HG03280 (cell line): Measurements from ENCODE around the gene UMAD1.
"Not testable (repeated sequence)": the region's sequence is repeated elsewhere in the genome, so short reads cannot be mapped to it uniquely, and the experiment has no call there.

ENCODE experiments used
- ATAC-seq: cut with Tn5 transposase; IDR thresholded peaks from one replicate; pipeline ENCODE4 v1.9.1; 2021; ENCODE audit warnings: mild to moderate bottlenecking, moderate library complexity; ENCODE audit not compliant: unreplicated experiment

The UMAD1 gene

DNA sequence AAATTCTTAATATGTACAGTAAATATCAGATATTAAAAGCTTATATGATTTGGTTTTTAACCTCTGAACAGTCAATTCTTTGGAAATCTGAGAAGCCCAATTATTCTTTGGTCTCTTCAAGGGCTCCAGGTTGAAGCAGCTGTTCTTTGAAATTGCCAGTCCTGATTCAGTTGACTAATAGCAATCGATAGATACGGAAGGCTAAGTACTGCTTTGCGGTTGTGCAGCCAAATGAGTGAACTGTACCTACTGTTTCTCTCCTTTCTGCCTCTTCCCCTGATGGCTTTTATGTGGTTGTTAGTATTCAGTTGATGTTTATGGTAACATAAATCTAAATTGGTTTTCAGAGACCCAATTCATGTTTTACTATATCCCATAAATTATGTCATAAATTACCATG, 181.0 kb downstream of the UMAD1 start:
- no peak for ATAC-seq

DNA sequence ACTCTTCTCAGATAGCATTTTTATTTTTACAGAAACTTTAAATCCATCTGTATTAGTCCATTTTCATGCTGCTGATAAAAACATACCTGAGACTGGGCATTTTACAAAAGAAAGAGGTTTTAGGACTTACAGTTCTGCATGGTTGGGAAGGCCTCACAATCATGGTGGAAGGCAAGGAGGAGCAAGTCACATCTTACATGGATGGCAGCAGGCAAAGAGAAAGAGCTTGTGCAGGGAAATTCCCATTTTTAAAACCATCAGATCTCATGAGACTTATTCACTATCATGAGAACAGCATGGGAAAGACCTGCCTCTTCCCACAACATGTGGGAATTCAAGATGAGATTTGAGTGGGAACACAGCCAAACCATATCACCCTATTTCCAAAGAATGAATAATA, 184.7 kb downstream of the UMAD1 start:
- not testable (repeated sequence) for ATAC-seq

DNA sequence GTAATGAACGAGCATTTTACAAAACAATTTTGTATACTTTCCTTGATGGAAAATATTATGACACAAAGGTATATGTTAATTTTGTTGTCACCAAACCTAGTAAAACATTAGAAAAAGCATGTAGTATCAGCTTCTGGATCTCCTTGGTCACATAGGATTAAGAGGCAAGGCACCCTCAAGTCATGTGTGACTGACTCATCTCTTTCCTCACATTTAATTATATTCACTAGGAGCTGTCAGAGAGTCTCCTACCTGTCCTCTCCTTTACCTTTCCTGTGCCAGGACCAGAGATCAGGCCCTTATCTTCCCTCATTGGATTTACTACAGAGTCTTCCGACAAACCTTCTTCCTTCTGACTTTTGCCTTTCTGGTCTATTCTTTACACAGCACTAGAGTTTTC, 189.1 kb downstream of the UMAD1 start:
- no peak for ATAC-seq

DNA sequence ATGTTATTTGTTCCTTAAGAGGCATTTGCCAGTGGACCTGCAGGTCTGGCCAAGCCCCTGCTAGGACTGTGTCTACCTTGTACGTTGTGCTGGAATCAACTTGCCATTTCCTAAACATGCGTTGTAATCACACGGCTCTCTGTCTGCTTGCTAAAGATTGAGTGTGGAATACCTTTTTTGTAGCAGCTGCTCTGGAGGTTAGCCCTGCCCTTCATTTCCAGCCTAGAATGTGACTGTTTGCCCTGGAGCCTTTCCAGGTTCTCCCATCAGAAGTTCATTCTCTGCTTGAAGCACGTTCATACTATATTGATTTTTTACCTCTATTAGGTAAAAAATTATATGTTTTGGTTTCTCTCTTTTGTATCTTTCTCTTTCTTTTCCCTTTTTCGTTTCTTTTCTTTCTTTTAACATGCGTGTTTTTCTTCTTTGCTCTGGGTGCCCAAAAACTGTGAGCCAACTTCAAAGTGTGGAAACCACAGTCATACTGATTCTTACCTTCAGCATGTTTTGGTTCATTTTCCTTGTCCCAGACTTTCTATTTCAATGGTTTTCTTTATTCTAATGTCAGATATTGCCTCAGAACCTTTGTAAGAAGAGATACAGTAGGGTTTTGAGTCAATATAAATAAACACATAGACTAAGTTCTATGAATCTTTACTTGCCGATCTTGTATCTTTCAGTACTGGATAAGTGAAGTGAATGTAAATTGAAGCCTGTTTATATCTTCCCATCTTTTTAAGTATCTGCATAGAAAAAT, 189.7 kb downstream of the UMAD1 start:
- ATAC-seq: no peak

DNA sequence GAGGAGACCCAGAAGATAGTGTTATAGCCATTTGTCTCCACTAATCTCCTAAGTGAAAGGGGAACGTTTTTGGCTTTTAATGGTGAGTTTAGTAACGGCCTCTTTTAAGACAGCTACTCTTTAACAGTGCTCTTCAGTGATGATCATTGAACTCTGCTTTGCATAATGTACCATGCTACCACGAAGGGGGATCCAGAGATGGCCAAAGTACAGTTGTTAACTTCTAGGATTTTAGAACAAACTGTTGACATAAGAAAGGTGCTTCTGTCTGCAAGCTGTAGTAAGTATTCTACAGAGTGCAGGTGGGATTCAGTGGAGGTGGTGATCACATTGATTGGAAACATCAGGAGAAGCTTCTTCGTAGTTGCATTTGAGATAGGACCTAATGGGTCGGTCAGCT, 192.0 kb downstream of the UMAD1 start:
- no peak for ATAC-seq

DNA sequence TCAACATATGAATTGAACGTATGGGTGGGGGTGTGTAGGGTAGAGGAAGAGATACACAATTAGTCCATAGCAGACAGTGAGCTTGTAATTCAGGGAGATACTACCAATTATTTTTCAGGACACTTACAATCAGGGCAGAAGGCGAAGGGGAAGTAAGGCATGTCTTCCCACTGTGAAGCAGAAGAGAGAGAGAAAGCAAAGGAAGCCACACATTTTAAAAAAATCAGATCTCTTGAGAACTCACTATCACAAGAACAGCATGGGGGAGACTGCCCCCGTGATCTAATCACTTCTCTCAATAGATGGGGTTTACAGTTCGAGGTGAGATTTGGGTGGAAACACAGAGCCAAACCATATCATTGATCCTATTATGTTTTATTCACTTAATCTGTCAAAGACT, 194.2 kb downstream of the UMAD1 start:
- ATAC-seq: no peak

DNA sequence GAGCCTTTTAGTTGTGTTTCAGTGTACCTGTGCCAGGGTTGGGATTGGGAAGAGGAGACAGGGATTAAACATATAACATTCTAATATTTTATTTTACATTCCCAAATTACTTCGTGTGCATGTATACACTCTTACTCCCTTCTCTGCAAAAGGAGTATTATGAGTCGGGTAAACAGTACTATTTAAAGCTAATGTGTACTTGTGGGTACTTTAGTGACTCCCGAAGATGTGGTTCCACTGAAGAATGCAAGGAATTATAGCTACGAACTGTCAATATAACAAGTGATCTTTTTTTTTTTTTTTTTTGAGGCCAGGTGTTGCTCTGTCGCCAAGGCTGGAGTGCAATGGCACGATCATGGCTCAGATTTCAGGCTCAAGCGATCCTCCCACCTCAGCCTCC, 200.5 kb downstream of the UMAD1 start:
- no peak for ATAC-seq

DNA sequence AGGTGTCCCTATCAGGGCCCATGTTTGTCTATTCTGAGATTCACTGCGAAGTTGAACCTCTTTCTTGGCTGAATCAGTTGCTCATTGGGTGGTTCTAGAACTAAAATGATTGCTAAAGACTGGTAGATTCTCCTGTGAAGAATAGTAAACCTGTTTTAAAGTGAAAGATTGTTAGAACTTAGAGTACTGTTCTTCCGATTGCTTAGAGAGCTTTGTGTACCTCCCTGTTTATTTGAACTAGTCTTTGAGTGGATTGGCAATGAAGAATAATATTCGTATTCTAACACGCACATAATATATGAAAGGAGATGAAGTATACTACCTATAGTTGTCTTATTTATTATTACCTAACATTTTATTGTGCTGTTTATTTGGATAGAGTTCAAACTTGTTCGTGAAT, 202.7 kb downstream of the UMAD1 start:
- ATAC-seq: no peak

DNA sequence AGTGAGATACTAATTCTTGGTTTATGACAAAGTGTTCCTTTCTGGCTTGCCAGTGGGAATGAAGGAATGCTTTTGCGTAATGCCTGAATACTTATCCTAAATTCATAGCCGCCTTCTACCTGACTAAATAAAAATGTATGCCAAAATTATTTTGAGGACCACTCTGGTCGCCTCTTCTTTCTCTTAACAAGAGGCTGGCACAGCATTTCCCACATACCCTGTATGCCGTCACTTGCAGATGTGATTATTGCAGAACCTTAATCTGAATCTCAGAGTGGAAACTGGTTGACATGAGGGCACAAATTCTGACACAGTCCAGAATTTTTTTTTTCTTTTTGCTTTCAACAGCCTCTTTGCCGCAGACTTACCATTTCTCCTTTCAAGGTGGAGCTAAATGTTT, 203.4 kb downstream of the UMAD1 start:
- ATAC-seq: no peak

DNA sequence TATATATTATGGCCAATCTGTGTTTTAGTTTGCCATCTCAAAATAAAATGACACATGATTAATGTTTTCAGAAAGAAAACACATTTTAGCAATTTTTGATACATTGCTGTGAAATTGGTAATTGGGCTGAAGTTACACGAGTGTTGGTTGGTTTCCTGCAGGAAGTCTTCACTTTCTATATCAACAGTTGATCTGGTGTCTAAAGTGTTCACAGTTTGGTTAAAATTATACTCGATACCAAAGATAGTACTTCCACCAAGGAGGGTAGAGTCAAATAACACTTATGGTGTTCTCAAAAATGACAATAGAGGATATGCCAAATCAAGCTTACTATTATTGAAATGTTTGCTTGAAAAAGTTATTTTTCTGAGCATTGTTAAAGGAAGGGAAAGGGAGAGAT, 207.7 kb downstream of the UMAD1 start:
- no peak for ATAC-seq

DNA sequence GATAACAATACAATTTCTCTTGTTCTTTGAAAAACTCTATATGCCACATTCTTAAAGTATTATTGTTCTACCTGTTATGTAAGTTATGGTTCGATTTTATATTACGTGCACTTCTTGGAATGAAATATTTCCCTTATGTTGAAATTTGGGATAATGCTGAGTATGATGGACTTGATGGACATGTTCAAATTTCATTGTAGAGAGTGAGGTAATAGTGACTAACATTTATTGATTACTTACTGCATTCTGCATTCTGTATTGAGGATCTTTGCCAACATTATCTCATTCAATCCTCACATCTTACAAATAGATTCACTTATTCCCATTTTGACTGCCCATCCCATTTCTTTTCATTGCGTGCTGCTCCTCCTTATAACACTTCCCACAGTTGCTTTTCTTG, 208.3 kb downstream of the UMAD1 start:
- no peak for ATAC-seq

DNA sequence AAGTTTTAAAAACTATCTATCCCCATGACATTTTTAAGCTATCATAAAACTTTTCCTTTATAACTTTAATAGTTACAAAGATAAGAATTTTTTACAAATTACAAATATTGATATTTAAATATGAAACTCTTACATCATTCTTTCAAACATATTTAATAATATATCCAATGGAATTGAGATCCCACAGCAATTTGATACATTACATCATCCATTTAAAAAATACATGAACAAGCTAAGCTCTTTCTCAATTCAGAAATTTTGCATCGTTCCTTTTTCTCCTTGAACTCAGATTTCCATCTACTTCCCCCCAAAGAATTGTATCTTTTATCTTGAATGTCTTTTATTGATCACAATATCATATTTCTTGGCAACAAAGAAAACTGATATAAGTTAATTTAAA, 209.6 kb downstream of the UMAD1 start:
- ATAC-seq: no peak

DNA sequence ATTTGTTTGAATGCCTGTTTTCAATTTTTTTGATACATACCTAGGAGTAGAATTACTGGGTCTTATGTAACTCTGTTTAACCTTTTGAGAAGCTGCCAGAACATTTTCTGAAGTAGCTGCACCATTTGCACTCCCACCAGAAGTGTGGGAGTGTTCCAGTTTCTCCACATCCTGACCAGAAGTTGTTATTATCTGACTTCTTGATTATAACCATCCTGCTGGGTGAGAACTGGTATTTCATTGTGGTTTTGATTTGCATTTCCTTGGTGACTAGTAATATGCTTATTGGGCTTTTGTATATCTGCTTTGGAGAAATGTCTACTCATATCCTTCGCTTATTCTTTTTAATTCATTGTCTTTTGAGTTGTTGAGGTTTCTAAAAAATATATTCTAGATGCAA, 210.8 kb downstream of the UMAD1 start:
- ATAC-seq: no peak

DNA sequence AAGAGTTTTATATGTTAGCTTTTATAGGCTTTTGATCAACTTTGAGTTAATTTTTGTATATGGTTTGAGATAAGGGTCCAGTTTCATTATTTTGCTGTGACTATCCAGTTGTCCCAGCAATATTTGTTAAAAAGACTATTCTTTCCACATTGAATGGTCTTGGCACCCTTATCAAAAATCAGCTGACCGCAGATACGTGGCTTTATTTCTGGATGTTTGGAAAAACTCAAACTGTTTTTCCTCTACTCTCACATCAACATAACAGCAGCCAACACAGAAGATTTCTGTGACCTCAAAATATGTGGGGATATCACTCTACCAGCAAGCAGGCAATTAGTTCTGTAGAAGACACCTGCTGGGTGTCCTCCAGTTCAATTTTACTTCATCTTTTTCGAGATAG, 211.4 kb downstream of the UMAD1 start:
- no peak for ATAC-seq

DNA sequence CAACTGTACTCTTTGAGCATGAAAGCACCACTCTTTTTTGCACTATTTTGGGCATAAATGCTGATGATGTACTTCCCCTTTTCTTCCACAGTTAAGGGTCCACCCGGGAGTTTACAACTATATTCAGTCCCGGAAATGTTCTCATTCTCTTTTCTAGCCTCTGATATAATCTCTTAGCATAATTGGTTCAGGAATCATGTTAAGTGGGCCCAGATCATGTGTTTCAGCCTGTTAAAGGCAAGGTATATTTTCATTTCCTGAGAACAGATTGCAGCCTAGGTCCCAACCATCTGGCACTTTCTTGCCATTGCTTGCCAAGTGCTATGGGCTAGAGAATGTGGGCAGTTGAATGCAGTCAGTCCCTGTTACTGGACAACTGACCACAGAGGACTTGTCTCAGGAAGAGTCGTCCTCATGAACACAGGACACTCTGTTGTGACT, 216.6 kb downstream of the UMAD1 start:
- no peak for ATAC-seq

DNA sequence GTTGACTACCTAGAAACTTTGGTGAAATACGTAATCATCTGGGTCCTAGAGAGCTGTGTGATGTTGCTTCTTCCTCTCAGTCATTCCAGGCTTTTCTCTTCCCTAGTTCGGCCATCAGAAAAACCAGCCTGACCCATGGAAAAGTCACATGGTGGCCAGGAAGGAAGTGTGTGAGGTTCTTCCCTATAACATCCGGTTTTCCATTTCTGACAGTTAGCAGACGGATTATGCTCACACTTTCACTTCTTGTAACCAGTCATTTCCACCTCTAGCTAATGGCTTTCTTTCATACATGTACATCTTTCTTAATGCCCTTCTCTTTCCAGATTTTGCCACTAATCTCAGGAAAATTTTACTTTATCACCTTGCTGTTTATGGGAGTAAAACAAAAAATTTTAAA, 218.0 kb downstream of the UMAD1 start:
- no peak for ATAC-seq

DNA sequence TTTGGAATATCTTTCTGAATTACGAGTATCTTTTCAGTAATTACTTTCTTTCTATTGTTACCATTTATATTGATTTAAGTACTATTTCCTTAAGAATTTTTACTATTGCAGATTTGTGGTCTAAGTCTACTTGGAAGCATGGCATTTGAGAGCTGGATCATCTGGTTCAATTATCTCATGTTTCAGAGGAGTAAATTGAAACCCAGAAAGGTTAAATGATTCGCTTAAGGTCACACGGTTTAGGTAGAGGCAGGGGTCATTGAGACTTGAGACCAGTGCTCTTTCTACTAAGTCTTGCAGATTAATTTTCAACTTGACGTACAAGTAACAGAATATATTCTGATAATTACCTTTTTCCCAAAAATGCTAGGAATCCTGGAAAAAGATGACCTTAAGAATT, 218.9 kb downstream of the UMAD1 start:
- no peak for ATAC-seq

DNA sequence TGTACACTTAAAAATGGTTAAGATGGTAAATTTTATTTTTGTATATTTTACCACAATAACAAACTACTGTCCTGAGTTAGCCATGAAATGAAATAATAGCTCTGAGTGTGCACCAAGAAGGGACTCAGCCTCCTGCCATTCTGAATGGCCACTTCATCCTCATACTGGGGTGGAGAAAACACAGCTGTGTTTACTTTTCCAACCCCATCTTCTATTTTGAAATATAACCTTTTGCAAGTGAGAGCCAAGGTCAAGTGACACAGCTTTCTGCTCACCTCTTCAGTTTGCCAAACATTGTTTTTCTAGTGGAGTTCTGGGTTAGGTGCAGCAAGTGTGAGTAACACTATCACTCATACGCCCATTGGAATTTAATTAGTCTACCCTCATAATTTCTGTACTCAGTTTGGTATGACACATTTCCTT, 220.7 kb downstream of the UMAD1 start:
- ATAC-seq: no peak

DNA sequence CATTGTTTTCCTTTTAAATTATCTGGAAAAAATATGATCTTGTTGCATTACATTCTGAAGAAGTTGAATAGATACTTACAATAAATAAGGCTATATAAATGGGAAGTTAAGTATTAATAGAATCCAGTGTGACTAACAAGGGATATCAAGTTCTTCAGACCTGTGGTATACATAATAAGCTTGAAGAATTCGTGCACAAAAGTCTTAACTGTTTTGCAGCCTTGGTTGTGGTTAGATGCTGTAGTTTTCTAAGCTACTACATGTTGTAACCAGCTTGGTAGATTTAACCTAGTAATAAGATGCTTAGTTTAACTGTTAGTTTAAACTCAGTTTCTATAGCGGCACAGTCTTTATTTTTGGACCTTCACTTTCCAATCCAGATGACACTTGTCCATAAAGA, 221.8 kb downstream of the UMAD1 start:
- no peak for ATAC-seq

DNA sequence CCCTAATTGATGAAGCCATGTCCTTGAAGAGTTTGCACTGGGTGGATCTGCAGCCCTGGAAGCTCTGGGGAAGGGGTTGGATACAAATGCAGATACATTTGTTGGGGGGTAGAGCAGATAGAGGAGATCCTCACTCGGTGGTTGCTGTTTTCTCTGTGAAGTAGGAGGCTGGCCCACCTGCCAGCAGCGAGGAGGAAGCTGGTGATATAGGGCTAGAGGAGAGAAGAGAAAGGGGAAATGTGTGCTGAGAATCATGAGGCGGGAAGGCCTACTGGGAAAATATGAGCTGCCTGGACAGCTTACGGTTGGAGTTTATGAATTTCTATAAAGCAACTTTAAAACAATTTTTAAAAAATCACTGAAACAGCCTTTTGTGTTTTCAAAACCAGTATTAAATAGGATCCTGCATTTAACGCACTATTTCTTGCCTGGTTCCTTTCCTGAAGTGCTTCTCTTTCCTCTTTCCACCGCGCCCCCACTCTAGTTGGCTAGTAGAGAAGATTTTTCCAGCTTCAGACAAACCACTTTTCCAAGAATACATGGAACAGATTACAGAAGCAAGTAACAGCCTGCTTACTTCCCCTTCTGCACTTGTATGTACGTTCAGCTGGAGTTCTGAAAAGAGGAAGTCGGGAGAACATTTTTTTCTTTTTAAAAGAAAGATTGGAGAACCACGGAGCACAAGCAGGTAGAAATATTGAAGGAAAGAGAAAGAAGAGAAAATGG, 227.5 kb downstream of the UMAD1 start:
- ATAC-seq: no peak

DNA sequence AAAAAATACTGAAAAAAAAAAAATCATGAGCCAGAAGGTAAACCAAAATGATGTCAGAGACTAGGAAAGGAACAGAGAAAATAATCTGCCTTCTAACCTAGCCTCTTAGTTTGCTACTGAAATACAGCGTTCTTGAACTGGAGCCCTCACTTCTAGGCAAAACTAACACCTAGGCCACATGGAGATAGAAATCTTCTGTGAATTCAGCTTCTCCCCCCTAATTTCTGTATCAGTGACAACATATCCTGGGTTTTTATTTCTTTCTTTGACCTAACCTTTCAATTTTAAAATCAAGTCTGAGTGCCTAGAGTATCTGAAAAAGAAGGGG, 228.0 kb downstream of the UMAD1 start:
- ATAC-seq: no peak

DNA sequence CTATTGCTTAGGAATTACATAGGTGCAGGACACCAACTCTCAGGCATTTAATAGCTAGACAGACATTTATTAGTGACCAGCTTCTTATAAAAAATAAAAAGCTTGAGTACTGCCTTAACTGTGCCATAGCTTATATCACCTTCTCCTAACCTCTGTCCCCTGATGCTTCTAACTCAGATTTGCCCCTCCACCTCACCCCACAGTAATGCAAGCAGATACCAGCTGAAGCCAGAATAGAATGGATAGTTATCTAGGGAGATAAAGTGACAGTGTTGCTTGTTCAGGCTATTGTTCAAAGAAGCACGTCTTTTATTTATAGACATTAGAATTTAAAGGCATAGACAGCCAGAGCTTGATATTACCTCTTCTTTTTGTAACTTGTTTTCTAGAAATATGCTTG, 228.5 kb downstream of the UMAD1 start:
- ATAC-seq: no peak

DNA sequence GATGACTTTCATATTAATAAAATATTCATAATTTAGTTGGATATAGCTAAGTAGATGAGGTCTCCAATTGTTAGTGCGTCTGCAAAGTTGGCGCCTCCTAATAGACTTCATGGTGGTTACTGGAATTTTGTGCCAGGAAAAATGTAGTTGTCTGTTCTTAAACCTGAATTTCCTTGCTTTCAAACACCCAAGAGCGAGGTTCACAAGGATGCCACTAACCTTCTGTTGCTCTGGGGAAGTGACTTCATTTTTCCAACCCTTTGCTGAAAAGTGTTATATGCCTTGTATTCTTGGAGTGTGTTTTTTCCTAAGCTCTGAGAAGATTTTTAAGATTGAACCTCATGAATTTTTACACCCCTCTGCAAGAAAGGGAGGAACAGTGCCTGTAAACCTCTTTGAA, 229.1 kb downstream of the UMAD1 start:
- no peak for ATAC-seq
